ENCODE results near the gene NAALADL2.
"Not testable (repeated sequence)": the region's sequence is repeated elsewhere in the genome, so short reads cannot be mapped to it uniquely, and the experiment has no call there.

NAALADL2 gene

DNA sequence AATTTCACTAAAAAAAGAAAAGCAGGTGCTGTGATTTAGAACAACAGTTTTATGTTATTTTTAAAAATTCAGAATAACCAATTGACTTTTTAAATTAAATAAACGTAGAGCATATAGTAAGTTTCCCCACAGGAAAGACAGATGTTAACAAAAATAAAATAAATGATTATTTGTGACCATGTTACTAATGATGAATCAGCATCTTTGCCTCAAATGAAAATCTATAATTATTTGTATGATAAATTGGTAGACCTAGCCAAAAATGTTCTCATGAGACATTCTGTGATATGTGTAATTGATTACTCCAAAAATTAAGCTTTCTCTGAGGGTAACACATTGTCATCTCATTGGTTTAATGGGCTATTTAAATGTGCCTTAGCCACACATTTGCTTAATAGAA lies 948.0 kb downstream of the NAALADL2 start:
- Histone ChIP-seq H3K9me2 (ENCODE audit: low read depth, low read length) (no peaks in the 10 kb centered on the region), H3K4me1 (ENCODE audit: insufficient read depth, low read length, severe bottlenecking) (no peaks in the 10 kb centered on the region), H3K79me2 (ENCODE audit: insufficient read depth, low read length) (no peaks in the 10 kb centered on the region), H3K27me3 (ENCODE audit: insufficient read depth, low read length) (no peaks in the 10 kb centered on the region), H3K4me2 (ENCODE audit: low read length) (no peak overlapping the region), H3K27ac (ENCODE audit: low read depth, low read length, poor library complexity, severe bottlenecking) (no peak overlapping the region), H2AFZ (ENCODE audit: low read length) (no peak overlapping the region), H3K4me3 (ENCODE audit: low read depth, low read length, poor library complexity, severe bottlenecking) (no peak overlapping the region), H3F3A (ENCODE audit: insufficient read depth, low read length) (no peaks in the 10 kb centered on the region), H3K36me3 (ENCODE audit: insufficient read depth, low read length) (no peaks in the 10 kb centered on the region), H4K20me1 (ENCODE audit: insufficient read depth, low read length) (no peaks in the 10 kb centered on the region), H3K9ac (ENCODE audit: low read length) (no peak overlapping the region), H3K9me3 (ENCODE audit: low read length) (no peaks in the 10 kb centered on the region)
- TF ChIP-seq, protein P1, sequence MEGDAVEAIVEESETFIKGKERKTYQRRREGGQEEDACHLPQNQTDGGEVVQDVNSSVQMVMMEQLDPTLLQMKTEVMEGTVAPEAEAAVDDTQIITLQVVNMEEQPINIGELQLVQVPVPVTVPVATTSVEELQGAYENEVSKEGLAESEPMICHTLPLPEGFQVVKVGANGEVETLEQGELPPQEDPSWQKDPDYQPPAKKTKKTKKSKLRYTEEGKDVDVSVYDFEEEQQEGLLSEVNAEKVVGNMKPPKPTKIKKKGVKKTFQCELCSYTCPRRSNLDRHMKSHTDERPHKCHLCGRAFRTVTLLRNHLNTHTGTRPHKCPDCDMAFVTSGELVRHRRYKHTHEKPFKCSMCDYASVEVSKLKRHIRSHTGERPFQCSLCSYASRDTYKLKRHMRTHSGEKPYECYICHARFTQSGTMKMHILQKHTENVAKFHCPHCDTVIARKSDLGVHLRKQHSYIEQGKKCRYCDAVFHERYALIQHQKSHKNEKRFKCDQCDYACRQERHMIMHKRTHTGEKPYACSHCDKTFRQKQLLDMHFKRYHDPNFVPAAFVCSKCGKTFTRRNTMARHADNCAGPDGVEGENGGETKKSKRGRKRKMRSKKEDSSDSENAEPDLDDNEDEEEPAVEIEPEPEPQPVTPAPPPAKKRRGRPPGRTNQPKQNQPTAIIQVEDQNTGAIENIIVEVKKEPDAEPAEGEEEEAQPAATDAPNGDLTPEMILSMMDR (IDR thresholded peaks at IDR 0.05; ENCODE audit: low read length), result no peak
- no peak for TF ChIP-seq EZH2 (IDR thresholded peaks at IDR 0.05; ENCODE audit: borderline replicate concordance, low read length)

DNA sequence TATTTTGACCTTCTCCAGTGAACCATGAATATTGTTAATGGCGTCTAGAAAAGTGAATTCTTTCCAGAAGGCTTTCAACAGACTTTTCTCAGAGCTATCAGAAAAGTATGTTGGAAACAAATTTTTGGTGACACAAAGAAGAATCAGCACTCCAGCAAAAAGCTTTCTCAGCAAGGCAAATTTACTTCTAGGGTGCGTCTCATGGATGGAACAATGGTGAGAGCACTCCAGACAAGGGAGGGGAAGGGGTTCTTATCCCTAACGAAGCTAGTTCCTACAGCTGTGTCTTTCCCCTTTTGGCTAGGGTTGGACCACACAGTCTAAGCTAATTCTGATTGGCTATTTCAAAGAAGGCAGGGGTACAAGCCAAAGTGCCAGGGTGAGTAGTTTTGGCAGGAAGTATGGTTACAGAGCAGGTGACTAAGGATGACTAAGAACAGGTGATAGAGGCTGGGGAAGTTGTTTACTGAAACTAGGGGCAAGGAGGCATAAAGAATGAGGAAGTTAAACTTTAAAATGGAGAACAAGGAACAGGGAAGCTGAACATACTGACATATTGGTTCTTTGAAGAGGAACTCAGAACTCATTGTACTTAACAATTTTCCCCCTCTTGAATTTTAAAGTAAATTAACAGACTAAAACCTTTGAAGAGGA lies 959.8 kb downstream of the NAALADL2 start:
- no peak overlapping the region for H3K27ac ChIP-seq (ENCODE audit: low read depth, low read length, poor library complexity, severe bottlenecking)
- H3K79me2 ChIP-seq (ENCODE audit: insufficient read depth, low read length), result no peaks in the 10 kb centered on the region
- no peaks in the 10 kb centered on the region for H3K36me3 ChIP-seq (ENCODE audit: insufficient read depth, low read length)
- TF ChIP-seq, protein P1 (IDR thresholded peaks at IDR 0.05; ENCODE audit: low read length), result no peak
- TF ChIP-seq EZH2 (IDR thresholded peaks at IDR 0.05; ENCODE audit: borderline replicate concordance, low read length), result no peak
- H3F3A ChIP-seq (ENCODE audit: insufficient read depth, low read length), result no peaks in the 10 kb centered on the region
- H3K4me3 ChIP-seq (ENCODE audit: low read depth, low read length, poor library complexity, severe bottlenecking), result no peak overlapping the region
- no peaks in the 10 kb centered on the region for H3K9me2 ChIP-seq (ENCODE audit: low read depth, low read length)
- no peaks in the 10 kb centered on the region for H3K27me3 ChIP-seq (ENCODE audit: insufficient read depth, low read length)
- H3K4me1 ChIP-seq (ENCODE audit: insufficient read depth, low read length, severe bottlenecking), result no peaks in the 10 kb centered on the region
- 0 out of 2 replicates have a peak, but pooled peaks cover 7% of the 10 kb centered on the region for H3K9me3 ChIP-seq (ENCODE audit: low read length)
- H2AFZ ChIP-seq (ENCODE audit: low read length), result no peak overlapping the region
- no peaks in the 10 kb centered on the region for H4K20me1 ChIP-seq (ENCODE audit: insufficient read depth, low read length)
- no peak overlapping the region for H3K9ac ChIP-seq (ENCODE audit: low read length)
- no peak overlapping the region for H3K4me2 ChIP-seq (ENCODE audit: low read length)

DNA sequence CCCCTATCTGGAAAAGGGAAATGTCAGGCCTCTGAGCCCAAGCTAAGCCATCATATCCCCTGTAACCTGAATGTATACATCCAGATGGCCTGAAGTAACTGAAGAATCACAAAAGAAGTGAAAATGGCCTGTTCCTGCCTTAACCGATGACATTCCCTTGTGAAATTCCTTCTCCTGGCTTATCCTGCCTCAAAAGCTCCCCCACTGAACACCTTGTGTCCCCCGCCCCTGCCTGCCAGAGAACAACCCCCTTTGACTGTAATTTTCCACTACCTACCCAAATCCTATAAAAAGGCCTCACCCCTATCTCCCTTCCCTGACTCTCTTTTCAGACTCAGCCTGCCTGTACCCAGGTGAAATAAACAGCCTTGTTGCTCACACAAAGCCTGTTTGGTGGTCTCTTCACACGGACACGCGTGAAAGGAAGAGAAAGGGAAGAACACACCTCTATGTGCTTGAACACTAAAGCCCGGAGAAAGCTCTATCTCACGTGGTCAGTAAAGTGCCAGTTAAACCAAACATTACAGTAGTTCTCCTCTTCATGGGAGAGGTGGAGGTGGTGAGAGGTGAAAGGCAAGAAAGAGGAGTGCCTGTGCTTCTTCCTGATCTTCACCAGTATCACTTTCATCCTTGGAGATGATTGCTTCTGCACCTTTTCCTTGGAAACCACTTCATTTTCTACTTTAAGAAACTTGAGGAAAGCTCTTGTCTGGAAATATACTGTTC lies 963.8 kb downstream of the NAALADL2 start:
- not testable (repeated sequence) for H4K20me1 ChIP-seq (ENCODE audit: insufficient read depth, low read length); H3K4me2 ChIP-seq (ENCODE audit: low read length); H3K4me3 ChIP-seq (ENCODE audit: low read depth, low read length, poor library complexity, severe bottlenecking); H3K9me2 ChIP-seq (ENCODE audit: low read depth, low read length); H3K36me3 ChIP-seq (ENCODE audit: insufficient read depth, low read length); H3K27me3 ChIP-seq (ENCODE audit: insufficient read depth, low read length); H2AFZ ChIP-seq (ENCODE audit: low read length); H3K4me1 ChIP-seq (ENCODE audit: insufficient read depth, low read length, severe bottlenecking); H3K79me2 ChIP-seq (ENCODE audit: insufficient read depth, low read length); H3F3A ChIP-seq (ENCODE audit: insufficient read depth, low read length); H3K9ac ChIP-seq (ENCODE audit: low read length); H3K27ac ChIP-seq (ENCODE audit: low read depth, low read length, poor library complexity, severe bottlenecking); H3K9me3 ChIP-seq (ENCODE audit: low read length)

DNA sequence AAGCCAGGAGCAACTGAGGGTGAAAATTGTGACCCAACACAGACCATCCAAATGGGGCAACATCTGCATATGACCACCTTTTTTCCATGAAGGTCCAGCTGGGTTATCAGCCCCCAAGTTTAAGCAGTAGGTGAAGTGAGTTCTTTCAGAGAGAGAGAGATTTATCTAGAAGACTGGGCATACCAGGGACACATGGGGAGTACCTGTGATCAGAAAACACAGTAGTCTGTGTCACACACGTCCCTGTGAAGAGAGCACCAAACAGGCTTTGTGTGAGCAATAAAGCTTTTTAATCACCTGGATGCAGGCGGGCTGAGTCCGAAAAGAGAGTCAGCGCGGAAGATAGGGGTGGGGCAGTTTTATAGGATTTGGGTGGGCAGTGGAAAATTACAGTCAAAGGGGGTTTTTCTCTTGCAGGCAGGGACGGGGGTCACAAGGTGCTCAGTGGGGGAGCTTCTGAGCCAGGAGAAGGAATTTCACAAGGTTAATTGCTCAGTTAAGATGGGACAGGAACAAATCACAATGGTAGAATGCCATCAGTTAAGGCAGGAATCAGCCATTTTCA lies 966.0 kb downstream of the NAALADL2 start:
- not testable (repeated sequence) for H3K36me3 ChIP-seq (ENCODE audit: insufficient read depth, low read length); H3K9me2 ChIP-seq (ENCODE audit: low read depth, low read length); H4K20me1 ChIP-seq (ENCODE audit: insufficient read depth, low read length); H3K4me1 ChIP-seq (ENCODE audit: insufficient read depth, low read length, severe bottlenecking); H3K79me2 ChIP-seq (ENCODE audit: insufficient read depth, low read length); H3K4me2 ChIP-seq (ENCODE audit: low read length); H2AFZ ChIP-seq (ENCODE audit: low read length); H3K9me3 ChIP-seq (ENCODE audit: low read length); H3K27ac ChIP-seq (ENCODE audit: low read depth, low read length, poor library complexity, severe bottlenecking); H3K9ac ChIP-seq (ENCODE audit: low read length); H3K27me3 ChIP-seq (ENCODE audit: insufficient read depth, low read length); H3K4me3 ChIP-seq (ENCODE audit: low read depth, low read length, poor library complexity, severe bottlenecking); H3F3A ChIP-seq (ENCODE audit: insufficient read depth, low read length)

Data from OCI-LY1 (cell line).